Mesenchymal stem cell (in vitro differentiated cells and primary cell): ENCODE results near the gene ZBED3.

Experiments
- DNase-seq: peaks from one replicate; pipeline ENCODE4 v3.0.0-alpha.2; 2013
- H2AFZ ChIP-seq: one replicate; pipeline ENCODE4 v1.6.1; 2013; ENCODE audit warnings: low read depth, mild to moderate bottlenecking, control low read depth, inconsistent platforms, low read length, moderate library complexity
- H2AK5ac ChIP-seq: 2 replicates; pipeline ENCODE4 v1.6.1; 2013; ENCODE audit warnings: low read length, moderate library complexity, mild to moderate bottlenecking, inconsistent platforms; ENCODE audit not compliant: severe bottlenecking
- H2BK120ac ChIP-seq: one replicate; pipeline ENCODE4 v1.6.1; 2013; ENCODE audit warnings: low read depth, mild to moderate bottlenecking, inconsistent platforms, low read length, moderate library complexity
- H2BK12ac ChIP-seq, 2 experiments: one replicate each; pipeline ENCODE4 v1.6.1; 2013; ENCODE audit warnings: inconsistent platforms in 2 of 2, low read length in 2 of 2, mild to moderate bottlenecking in 2 of 2, moderate library complexity in 2 of 2, control low read depth in 1 of 2
- H2BK15ac ChIP-seq: one replicate; pipeline ENCODE4 v1.6.1; 2013; ENCODE audit warnings: mild to moderate bottlenecking, low read depth, inconsistent platforms; ENCODE audit not compliant: poor library complexity, severe bottlenecking
- H2BK5ac ChIP-seq: 2 replicates; pipeline ENCODE4 v1.6.1; 2013; ENCODE audit warnings: low read depth, mild to moderate bottlenecking, low read length, control low read depth, inconsistent platforms; ENCODE audit not compliant: poor library complexity, severe bottlenecking
- H3K14ac ChIP-seq, 2 experiments: one replicate each; pipeline ENCODE4 v1.6.1; 2013; ENCODE audit warnings: inconsistent platforms in 2 of 2, low read length in 2 of 2, control low read depth in 1 of 2, mild to moderate bottlenecking in 1 of 2, moderate library complexity in 1 of 2
- H3K18ac ChIP-seq, 2 experiments: one replicate each; pipeline ENCODE4 v1.6.1; 2013; ENCODE audit warnings: inconsistent platforms in 2 of 2, low read length in 2 of 2, control low read depth in 1 of 2, low read depth in 1 of 2, mild to moderate bottlenecking in 1 of 2
- H3K23ac ChIP-seq, 2 experiments: one replicate each; pipeline ENCODE4 v1.6.1; 2013; ENCODE audit warnings: inconsistent platforms in 2 of 2, low read length in 2 of 2, mild to moderate bottlenecking in 2 of 2, moderate library complexity in 2 of 2, control low read depth in 1 of 2
- H3K27ac ChIP-seq: 2 replicates; pipeline ENCODE4 v1.5.1; 2013; ENCODE audit warnings: mild to moderate bottlenecking, moderate library complexity, low read length, control low read depth, inconsistent platforms; ENCODE audit not compliant: poor library complexity, severe bottlenecking
- H3K27me3 ChIP-seq, 2 experiments: 2 replicates each; pipeline versions ENCODE4 v1.6.1 to v1.7.0; 2013; ENCODE audit warnings: low read length in 2 of 2, mild to moderate bottlenecking in 2 of 2, moderate library complexity in 2 of 2, control low read depth in 1 of 2, inconsistent platforms in 1 of 2; ENCODE audit not compliant: control insufficient read depth in 1 of 2, insufficient read depth in 1 of 2
- H3K36me3 ChIP-seq, 2 experiments: 2 replicates each; pipeline versions ENCODE4 v1.6.1 to v1.7.0; 2013; ENCODE audit warnings: low read length in 2 of 2, control low read depth in 1 of 2, inconsistent platforms in 1 of 2, low read depth in 1 of 2, mild to moderate bottlenecking in 1 of 2; ENCODE audit not compliant: insufficient read depth in 2 of 2, control insufficient read depth in 1 of 2
- H3K4ac ChIP-seq, 2 experiments: one replicate each; pipeline ENCODE4 v1.6.1; 2013; ENCODE audit warnings: inconsistent platforms in 2 of 2, low read length in 2 of 2, mild to moderate bottlenecking in 2 of 2, moderate library complexity in 2 of 2, control low read depth in 1 of 2, low read depth in 1 of 2
- H3K4me1 ChIP-seq: 2 replicates; pipeline ENCODE4 v1.6.1; 2013; ENCODE audit warnings: low read depth, low read length, control low read depth; ENCODE audit not compliant: control insufficient read depth, insufficient read depth
- H3K4me2 ChIP-seq: 2 replicates; pipeline ENCODE4 v1.6.1; 2013; ENCODE audit warnings: low read length, mild to moderate bottlenecking, inconsistent platforms; ENCODE audit not compliant: poor library complexity, severe bottlenecking
- H3K4me3 ChIP-seq, 2 experiments: 2 replicates each; pipeline versions ENCODE4 v1.5.1 to v1.7.0; 2013; ENCODE audit warnings: low read length in 2 of 2, mild to moderate bottlenecking in 2 of 2, control low read depth in 1 of 2, low read depth in 1 of 2; ENCODE audit not compliant: insufficient read depth in 1 of 2
- H3K79me1 ChIP-seq: replicated peaks from 2 replicates; pipeline ENCODE4 v1.6.1; 2013; ENCODE audit warnings: mild to moderate bottlenecking, control low read depth, low read length, inconsistent platforms; ENCODE audit not compliant: poor library complexity, severe bottlenecking
- H3K9ac ChIP-seq: 2 replicates; pipeline ENCODE4 v1.7.0; 2013; ENCODE audit warnings: mild to moderate bottlenecking, low read length, moderate library complexity
- H3K9me3 ChIP-seq: 2 replicates; pipeline ENCODE4 v1.7.0; 2013; ENCODE audit warnings: mild to moderate bottlenecking, low read length; ENCODE audit not compliant: control insufficient read depth
- H4K8ac ChIP-seq: one replicate; pipeline ENCODE4 v1.6.1; 2013; ENCODE audit warnings: inconsistent platforms, mild to moderate bottlenecking, low read length, moderate library complexity
- H4K91ac ChIP-seq: one replicate; pipeline ENCODE4 v1.6.1; 2013; ENCODE audit warnings: mild to moderate bottlenecking, low read length, inconsistent platforms
- WGBS: methylation state at CpG from one replicate; pipeline ENCODE4 v1.1.7; 2013; ENCODE audit warnings: mixed read lengths; 5-methylcytosine and 5-hydroxymethylcytosine counted together

Gene ZBED3

GRCh38 chr5:77033338-77033737 is 53.7 kb downstream of the ZBED3 start:
- no peak overlapping the region for H3K4me3 ChIP-seq
- WGBS, result 98% methylated on average over 4 of the region's 5 CpGs
- peaks cover 4 to 41% of the 10 kb centered on the region in 2 experiments for H3K36me3 ChIP-seq
- H3K27me3 ChIP-seq, result no peaks in the 10 kb centered on the region
- H3K9me3 ChIP-seq, result no peaks in the 10 kb centered on the region
- H3K4me1 ChIP-seq, result peaks cover 1% of the 10 kb centered on the region
- no peak overlapping the region for H2BK5ac ChIP-seq
- H2BK120ac ChIP-seq, result no peak overlapping the region
- no peak overlapping the region for H4K91ac ChIP-seq
- H2AFZ ChIP-seq, result no peak overlapping the region
- H3K18ac ChIP-seq, result no peak overlapping the region
- H3K23ac ChIP-seq, result no peak overlapping the region
- H3K27ac ChIP-seq, result no peak overlapping the region
- H2AK5ac ChIP-seq, result no peak overlapping the region
- no peak overlapping the region for H3K4ac ChIP-seq
- DNase-seq, result no peak
- no peak overlapping the region for H4K8ac ChIP-seq
- no peak overlapping the region for H2BK12ac ChIP-seq
- H3K14ac ChIP-seq, result no peak overlapping the region
- no peak overlapping the region for H2BK15ac ChIP-seq
- H3K4me2 ChIP-seq, result no peak overlapping the region
- H3K9ac ChIP-seq, result peak overlapping the region; percentile 1
- peaks cover 10% of the 10 kb centered on the region for H3K79me1 ChIP-seq

GRCh38 chr5:77032635-77033034 is 54.5 kb downstream of the ZBED3 start:
- Histone ChIP-seq H3K9me3 (no peaks in the 10 kb centered on the region), H2BK15ac (no peak overlapping the region), H3K36me3 (peaks cover 4 to 34% of the 10 kb centered on the region in 2 experiments), H3K18ac (no peak overlapping the region), H2AK5ac (no peak overlapping the region), H3K4me2 (no peak overlapping the region), H3K23ac (no peak overlapping the region), H3K79me1 (peaks cover 10% of the 10 kb centered on the region), H3K4me1 (peaks cover 1% of the 10 kb centered on the region), H4K8ac (no peak overlapping the region), H2AFZ (no peak overlapping the region), H2BK5ac (no peak overlapping the region), H3K4ac (no peak overlapping the region), H2BK120ac (no peak overlapping the region), H3K27me3 (no peaks in the 10 kb centered on the region), H3K9ac (peak overlapping the region; percentile 1), H4K91ac (no peak overlapping the region), H2BK12ac (no peak overlapping the region), H3K4me3 (no peak overlapping the region), H3K27ac (no peak overlapping the region), H3K14ac (no peak overlapping the region)
- no peak for DNase-seq
- 83% methylated on average over 2 of the region's 4 CpGs for WGBS

- H3K27ac ChIP-seq, result no peak overlapping the region
- H2BK12ac ChIP-seq, result no peak overlapping the region
- no peak overlapping the region for H2AFZ ChIP-seq
- no peak overlapping the region for H2AK5ac ChIP-seq
- peaks cover 7% of the 10 kb centered on the region for H3K79me1 ChIP-seq
- H3K4me3 ChIP-seq, result peak overlapping the region in 1 of 2 experiments; percentile 92
- no peak overlapping the region for H3K23ac ChIP-seq
- no peak for DNase-seq
- no peak overlapping the region for H2BK120ac ChIP-seq
- H3K14ac ChIP-seq, result no peak overlapping the region
- no peaks in the 10 kb centered on the region for H3K27me3 ChIP-seq
- H4K91ac ChIP-seq, result no peak overlapping the region
- H3K4me1 ChIP-seq, result peaks cover 1% of the 10 kb centered on the region
- H2BK15ac ChIP-seq, result no peak overlapping the region
- WGBS, result 96% methylated on average over 3 of the region's 3 CpGs
- no peak overlapping the region for H2BK5ac ChIP-seq
- H3K9ac ChIP-seq, result no peak overlapping the region
- H3K4ac ChIP-seq, result no peak overlapping the region
- H3K18ac ChIP-seq, result no peak overlapping the region
- H3K36me3 ChIP-seq, result peaks cover 0 to 27% of the 10 kb centered on the region in 2 experiments
- no peak overlapping the region for H4K8ac ChIP-seq
- no peak overlapping the region for H3K4me2 ChIP-seq
- H3K9me3 ChIP-seq, result no peaks in the 10 kb centered on the region
Observed at GRCh38 chr5:77031891-77032290, 55.2 kb downstream of the ZBED3 start.

- Histone ChIP-seq H3K9me3 (no peaks in the 10 kb centered on the region), H3K18ac (peak within 1 kb of the TSS; percentile 98), H3K27me3 (no peaks in the 10 kb centered on the region), H3K27ac (peak within 1 kb of the TSS; percentile 97), H3K4me3 (peak within 1 kb of the TSS; percentile 92 to 98), H2BK120ac (peak within 1 kb of the TSS; percentile 81), H3K4ac (peak within 1 kb of the TSS; percentile 67 to 97), H2AFZ (peak within 1 kb of the TSS; percentile 99), H4K8ac (peak within 1 kb of the TSS; percentile 99), H3K4me2 (peak within 1 kb of the TSS; percentile 68), H2BK15ac (peak within 1 kb of the TSS; percentile 57), H2BK5ac (peak within 1 kb of the TSS; percentile 11), H3K9ac (peak within 1 kb of the TSS; percentile 95), H4K91ac (peak within 1 kb of the TSS; percentile 96), H2AK5ac (no peak within 1 kb of the TSS), H3K79me1 (peaks cover 7% of the 10 kb centered on the region), H3K23ac (peak within 1 kb of the TSS; percentile 87), H3K4me1 (peaks cover 1% of the 10 kb centered on the region), H3K36me3 (peaks cover 0 to 12% of the 10 kb centered on the region in 2 experiments), H3K14ac (peak within 1 kb of the TSS in 1 of 2 experiments; percentile 100), H2BK12ac (peak within 1 kb of the TSS in 1 of 2 experiments; percentile 59)
- peak; percentile 93 for DNase-seq
- WGBS, result 2% methylated on average over 66 of the region's 82 CpGs
Observed at GRCh38 chr5:77030097-77031071, 56.7 kb downstream of the ZBED3 start, which contains the start of gene AGGF1. Gene AGGF1, plus strand, starts transcription at chr5:77030404. Its CDS starts 363 bp downstream, at chr5:77030767.
